DMS53 treated with DMSO at 0.1 percent for 48 hours (cell line): ENCODE results near the gene COL24A1.
"Not testable (repeated sequence)": the region's sequence is repeated elsewhere in the genome, so short reads cannot be mapped to it uniquely, and the experiment has no call there.

Experiments used
- DNase-seq: peaks from one replicate; lab custom pipeline; 2025; ENCODE audit not compliant: unreplicated experiment; lab: John Stamatoyannopoulos, UW

The COL24A1 gene

GRCh38 chr1:85900921-85901320 is 255.7 kb downstream of the COL24A1 start:
- no peak for DNase-seq

GRCh38 chr1:85898861-85899260 is 257.7 kb downstream of the COL24A1 start:
- DNase-seq = no peak

GRCh38 chr1:85894651-85895050 is 261.9 kb downstream of the COL24A1 start:
- peak; percentile 60 for DNase-seq

GRCh38 chr1:85892366-85892765 is 264.2 kb downstream of the COL24A1 start:
- no peak for DNase-seq

GRCh38 chr1:85889870-85890269 is 266.7 kb downstream of the COL24A1 start:
- DNase-seq = no peak

GRCh38 chr1:85888921-85889320 is 267.7 kb downstream of the COL24A1 start:
- DNase-seq = no peak

- peak; percentile 58 for DNase-seq
Measured at GRCh38 chr1:85884372-85885035, 272.1 kb downstream of the COL24A1 start.

GRCh38 chr1:85867189-85867588 is 289.4 kb downstream of the COL24A1 start:
- DNase-seq = no peak

GRCh38 chr1:85865213-85865612 is 291.4 kb downstream of the COL24A1 start:
- DNase-seq = no peak

- no peak for DNase-seq
Measured at GRCh38 chr1:85864727-85865126, 291.8 kb downstream of the COL24A1 start.

- not testable (repeated sequence) for DNase-seq
Measured at GRCh38 chr1:85863639-85864038, 292.9 kb downstream of the COL24A1 start.

- DNase-seq = peak; percentile 11
Measured at GRCh38 chr1:85862456-85862855, 294.1 kb downstream of the COL24A1 start.

- no peak for DNase-seq
Measured at GRCh38 chr1:85857991-85858390, 298.6 kb downstream of the COL24A1 start.

GRCh38 chr1:85850238-85850637 is 306.3 kb downstream of the COL24A1 start:
- DNase-seq = peak; percentile 95

GRCh38 chr1:85849660-85850059 is 306.9 kb downstream of the COL24A1 start:
- DNase-seq = no peak

GRCh38 chr1:85847356-85847755 is 309.2 kb downstream of the COL24A1 start:
- DNase-seq = no peak

- DNase-seq = no peak
Measured at GRCh38 chr1:85846706-85847105, 309.9 kb downstream of the COL24A1 start.

GRCh38 chr1:85839459-85839858 is 317.1 kb downstream of the COL24A1 start:
- DNase-seq = no peak

- no peak for DNase-seq
Measured at GRCh38 chr1:85838238-85838637, 318.3 kb downstream of the COL24A1 start.

GRCh38 chr1:85836736-85837135 is 319.8 kb downstream of the COL24A1 start:
- DNase-seq = no peak

- not testable (repeated sequence) for DNase-seq
Measured at GRCh38 chr1:85833165-85833564, 323.4 kb downstream of the COL24A1 start.

- peak; percentile 37 for DNase-seq
Measured at GRCh38 chr1:85830837-85831236, 325.7 kb downstream of the COL24A1 start.
